Lower lobe of right lung (tissue), 2 donors: ENCODE data around the gene C1orf53. TPM values are rescaled to one million over a fixed set of nuclear protein-coding genes. Genes with fewer than 3 reads are reported as not detected.
"Not testable (repeated sequence)": the region's sequence is repeated elsewhere in the genome, so short reads cannot be mapped to it uniquely, and the experiment has no call there.

Experiments used
- ATAC-seq, 2 donors: fragments of 200-7000 bp; cut with Tn5 transposase; one replicate each; pipeline ENCODE4 v1.9.1; 2020 to 2022; ENCODE audit warnings: mild to moderate bottlenecking in 2 of 2, moderate library complexity in 2 of 2
- DNase-seq: peaks from one replicate; pipeline ENCODE4 v3.0.0-alpha.2; 2020
- H3K27ac ChIP-seq: fragments of 200-600 bp; one replicate; pipeline ENCODE4 v1.8.0; 2022
- H3K27me3 ChIP-seq: fragments of 200-600 bp; one replicate; pipeline ENCODE4 v1.8.0; 2022; ENCODE audit warnings: low read depth
- H3K36me3 ChIP-seq: fragments of 200-600 bp; one replicate; pipeline ENCODE4 v1.8.0; 2022; ENCODE audit warnings: mild to moderate bottlenecking
- H3K4me1 ChIP-seq: fragments of 200-600 bp; one replicate; pipeline ENCODE4 v1.8.0; 2022
- H3K4me3 ChIP-seq: fragments of 200-600 bp; one replicate; pipeline ENCODE4 v1.8.0; 2022; ENCODE audit warnings: mild to moderate bottlenecking
- H3K9me3 ChIP-seq: fragments of 200-600 bp; one replicate; pipeline ENCODE4 v1.8.0; 2022
- CTCF ChIP-seq: fragments of 200-600 bp; IDR thresholded peaks from one replicate; pipeline ENCODE4 v1.8.0; 2022; ENCODE audit warnings: antibody characterized with exemption, mild to moderate bottlenecking
- intact Hi-C: fragments of 100-400 bp; cut with DNase I; formaldehyde crosslinking; loops from one replicate; pipeline ENCODE4 v1.11.0; 2022
- total RNA-seq: library from RNA; stranded (reverse); fragmentation: NEBNext Ultra II Directional; extraction: Animal tissue kit (Norgen Biotek cat#: 25700); gene quantifications from one replicate; pipeline ENCODE4 v1.2.1, GENCODE V29; 2021
- donor health status: DM: no; HTN: yes; CAD: no; lungs with severe emphysema.

The C1orf53 gene
- total RNA-seq, 1 donor from 2014 or later: 2.0 TPM

GRCh38 chr1:197951617-197952175, 49.3 kb downstream of the C1orf53 start:
- TF ChIP-seq CTCF: no peak
- H3K4me3 ChIP-seq: no peak overlapping the region
- ATAC-seq: peak in 1 of 2 donors; percentile 67
- peak; percentile 39 for DNase-seq
- H3K27me3 ChIP-seq: no peaks in the 10 kb centered on the region
- no peaks in the 10 kb centered on the region for H3K4me1 ChIP-seq
- no peaks in the 10 kb centered on the region for H3K36me3 ChIP-seq
- intact Hi-C loops: no loop called here
- no peak overlapping the region for H3K27ac ChIP-seq
- H3K9me3 ChIP-seq: no peaks in the 10 kb centered on the region

GRCh38 chr1:197953472-197953871, 51.0 kb downstream of the C1orf53 start:
- ATAC-seq, H3K4me1 ChIP-seq, H3K9me3 ChIP-seq, H3K27ac ChIP-seq, intact Hi-C loops, H3K27me3 ChIP-seq, H3K36me3 ChIP-seq, DNase-seq, H3K4me3 ChIP-seq: not testable (repeated sequence)

GRCh38 chr1:197954718-197955418, 52.4 kb downstream of the C1orf53 start:
- no peak overlapping the region for H3K4me3 ChIP-seq
- DNase-seq (no peak), ATAC-seq (peak; percentile 68 to 77)
- no peak for TF ChIP-seq CTCF
- H3K4me1 ChIP-seq: no peaks in the 10 kb centered on the region
- intact Hi-C loops: no loop called here
- H3K36me3 ChIP-seq: no peaks in the 10 kb centered on the region
- H3K9me3 ChIP-seq: no peaks in the 10 kb centered on the region
- H3K27ac ChIP-seq: no peak overlapping the region
- no peaks in the 10 kb centered on the region for H3K27me3 ChIP-seq

- H3K27ac ChIP-seq: no peak overlapping the region
- peak; percentile 53 to 76 for ATAC-seq
These were observed 53.3 kb downstream of the C1orf53 start for GRCh38 chr1:197955486-197956394.

More at GRCh38 chr1:197955486-197956394, 53.3 kb downstream of the C1orf53 start:
- Histone ChIP-seq H3K9me3 (no peaks in the 10 kb centered on the region), H3K36me3 (no peaks in the 10 kb centered on the region), H3K4me3 (no peak overlapping the region), H3K4me1 (no peaks in the 10 kb centered on the region), H3K27me3 (no peaks in the 10 kb centered on the region)
- no peak for TF ChIP-seq CTCF
- no peak for DNase-seq
- intact Hi-C loops: no loop called here

Other genes starting within 250 kb of the C1orf53 start
- gene DENND1B, start 127.2 kb upstream of the C1orf53 start, total RNA-seq: 25.6 TPM
- 2.1 TPM for gene LHX9, start 14.7 kb downstream of the C1orf53 start, total RNA-seq